ENCODE results near the gene COL20A1. TPM values are rescaled to one million over a fixed set of nuclear protein-coding genes. Genes with fewer than 3 reads are reported as not detected.

The COL20A1 gene
- total and polyA plus RNA-seq, 7 donors: 0.07 TPM; not detected in 6

DNA sequence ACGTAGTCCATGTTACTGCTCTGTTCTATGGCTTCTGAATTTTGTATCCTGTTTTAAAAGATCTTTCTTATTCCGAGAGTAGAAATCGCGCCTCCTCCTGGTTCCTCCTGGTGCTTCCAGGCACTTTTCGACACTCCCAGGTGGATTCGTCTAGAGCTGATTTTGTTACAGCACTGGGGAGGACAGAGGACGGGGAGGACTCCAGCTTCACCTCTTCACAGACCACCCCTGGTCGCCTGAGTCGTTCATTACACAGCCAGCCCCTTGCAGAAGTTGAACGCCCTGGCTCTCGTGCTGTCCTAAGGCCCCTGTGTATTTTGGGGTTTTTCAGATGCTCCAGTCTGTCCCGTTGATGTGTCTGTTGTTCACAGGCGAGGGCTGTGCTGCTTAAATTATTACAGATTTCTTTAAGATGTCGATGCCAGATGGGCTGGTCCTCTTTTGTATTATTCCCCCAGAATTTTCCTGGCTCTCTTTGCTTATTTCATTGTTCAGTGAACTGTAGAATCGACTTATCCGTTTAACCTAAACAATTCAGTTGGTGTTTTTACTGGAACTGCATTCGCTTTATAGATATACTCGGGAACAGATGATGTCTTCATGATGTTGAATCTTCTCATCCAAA, 30.5 kb downstream of the COL20A1 start:
- Histone ChIP-seq H3K27me3 (peaks cover 0 to 63% (median 3%) of the 10 kb centered on the region in 3 donors), H3K36me3 (no peaks in the 10 kb centered on the region), H3K9me3 (no peaks in the 10 kb centered on the region), H3K4me1 (peaks cover 0 to 7% (median 0%) of the 10 kb centered on the region in 4 donors), H3K27ac (no peak overlapping the region), H3K4me3 (no peak overlapping the region)
- WGBS, 2 donors: 72 to 74% methylated on average over 18 of the region's 18 CpGs
- no peak for TF ChIP-seq POLR2A (IDR thresholded peaks at IDR 0.05)
- TF ChIP-seq POLR2AphosphoS5 (IDR thresholded peaks at IDR 0.05): no peak
- intact Hi-C loops (cut with DNase I): no loop called here
- DNase-seq: peak; percentile 22

DNA sequence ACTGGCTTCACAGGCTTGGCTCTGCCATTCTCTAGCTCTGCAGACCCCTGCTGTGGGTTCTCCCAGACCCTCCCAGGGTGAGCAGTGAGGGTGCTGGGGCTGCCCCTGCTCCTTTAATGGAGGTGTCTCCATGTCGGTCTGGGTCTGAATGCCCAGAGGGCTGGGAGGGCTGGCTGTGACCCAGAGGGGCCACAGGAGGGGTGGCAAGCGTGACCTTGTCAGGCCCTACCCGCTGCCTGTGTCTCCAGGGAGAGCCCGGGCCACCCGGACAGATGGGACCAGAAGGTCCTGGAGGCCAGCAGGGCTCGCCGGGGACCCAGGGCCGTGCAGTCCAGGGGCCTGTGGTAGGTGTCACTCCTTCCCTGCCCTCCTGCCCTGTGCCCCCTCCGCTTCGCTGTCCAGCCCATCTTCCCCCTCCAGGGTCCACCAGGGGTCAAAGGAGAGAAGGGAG, 32.1 kb downstream of the COL20A1 start:
- TF ChIP-seq CTCF (IDR thresholded peaks at IDR 0.05) (no peak), POLR2AphosphoS5 (IDR thresholded peaks at IDR 0.05) (no peak), POLR2A (IDR thresholded peaks at IDR 0.05) (no peak)
- Histone ChIP-seq H3K36me3 (no peaks in the 10 kb centered on the region), H3K9me3 (no peaks in the 10 kb centered on the region), H3K27ac (no peak overlapping the region), H3K4me3 (no peak overlapping the region), H3K27me3 (peaks cover 0 to 60% (median 10%) of the 10 kb centered on the region in 3 donors), H3K4me1 (peaks cover 0 to 7% (median 0%) of the 10 kb centered on the region in 4 donors)
- intact Hi-C loops (cut with DNase I): no loop called here
- 77 to 89% methylated on average over 10 of the region's 10 CpGs for WGBS, 2 donors
- DNase-seq: peak; percentile 48

GRCh38 chr20:63325554-63326313, 32.7 kb downstream of the COL20A1 start:
- H3K27me3 ChIP-seq: peaks cover 0 to 61% (median 11%) of the 10 kb centered on the region in 3 donors
- WGBS, 2 donors: 76 to 83% methylated on average over 8 of the region's 8 CpGs
- intact Hi-C loops (cut with DNase I): no loop called here

DNA sequence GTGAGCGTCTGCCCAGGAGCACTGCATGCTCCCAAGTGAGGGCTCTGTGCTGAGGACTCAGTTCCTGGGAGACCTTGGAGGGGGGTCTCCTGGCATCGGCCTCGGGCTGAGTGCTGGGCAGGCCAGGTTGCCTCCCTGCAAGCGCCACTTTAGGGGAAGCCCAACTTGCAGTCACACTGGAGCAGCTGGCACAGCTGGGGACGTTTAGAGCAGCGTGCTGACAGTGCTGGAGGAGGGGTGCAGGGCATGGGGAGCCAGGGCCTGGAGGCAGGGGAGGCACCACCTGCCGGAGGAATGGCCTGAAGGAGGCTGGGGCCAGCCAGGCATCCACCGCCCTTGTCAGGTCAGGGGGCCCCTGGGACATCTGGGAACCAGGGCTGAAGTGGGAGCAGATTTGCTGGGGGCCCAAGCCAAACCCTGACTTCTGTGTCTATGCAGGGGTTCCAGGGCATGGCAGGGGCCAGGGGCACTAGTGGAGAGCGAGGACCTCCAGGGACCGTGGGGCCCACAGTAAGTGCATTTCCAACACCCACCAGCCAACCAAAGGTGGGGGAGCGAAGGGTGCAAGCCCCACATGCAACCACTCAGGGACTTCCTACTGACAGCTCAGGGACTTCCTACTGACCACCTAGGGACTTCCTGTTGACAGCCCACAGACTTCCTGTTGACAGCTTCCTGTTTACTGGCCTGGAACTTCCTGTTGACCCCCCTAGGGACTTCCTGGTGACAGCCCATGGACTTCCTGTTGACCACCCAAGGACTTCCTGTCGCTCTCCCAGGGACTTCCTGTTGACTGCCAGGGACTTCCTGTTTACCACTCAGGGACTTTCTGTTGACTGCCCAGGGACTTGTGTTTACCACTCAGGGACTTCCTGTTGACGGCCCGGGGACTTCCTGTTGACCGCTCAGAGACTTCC, 33.6 kb downstream of the COL20A1 start:
- H3K27ac ChIP-seq: no peak overlapping the region
- H3K9me3 ChIP-seq: no peaks in the 10 kb centered on the region
- no peaks in the 10 kb centered on the region for H3K4me1 ChIP-seq
- no peak overlapping the region for H3K4me3 ChIP-seq
- intact Hi-C loops (cut with DNase I): no loop called here
- H3K27me3 ChIP-seq: peaks cover 0 to 64% (median 13%) of the 10 kb centered on the region in 3 donors
- 84 to 87% methylated on average over 15 of the region's 15 CpGs for WGBS, 2 donors
- TF ChIP-seq POLR2AphosphoS5 (IDR thresholded peaks at IDR 0.05) (no peak), EP300 (IDR thresholded peaks at IDR 0.05) (no peak), CTCF (IDR thresholded peaks at IDR 0.05) (no peak), POLR2A (IDR thresholded peaks at IDR 0.05) (no peak)
- no peak for DNase-seq
- no peaks in the 10 kb centered on the region for H3K36me3 ChIP-seq

More at GRCh38 chr20:63325554-63326313, 32.7 kb downstream of the COL20A1 start:
- H3K27ac ChIP-seq: no peak overlapping the region
- no peak overlapping the region for H3K4me3 ChIP-seq
- no peaks in the 10 kb centered on the region for H3K9me3 ChIP-seq
- peak; percentile 41 for DNase-seq
- no peaks in the 10 kb centered on the region for H3K36me3 ChIP-seq
- H3K4me1 ChIP-seq: peaks cover 0 to 1% (median 0%) of the 10 kb centered on the region in 4 donors
- TF ChIP-seq CTCF (IDR thresholded peaks at IDR 0.05): no peak

Measured in sigmoid colon (tissue), 7 donors.